Neural crest cell (in vitro differentiated cells): ENCODE measurements around the gene HTR4. TPM values are rescaled to one million over a fixed set of nuclear protein-coding genes. Genes with fewer than 3 reads are reported as not detected.

ENCODE experiments used
- DNase-seq: peaks from one replicate; pipeline ENCODE4 v3.0.0; 2021; ENCODE audit warnings: low read depth, mixed read lengths, low spot score
- H3K27ac Mint-ChIP-seq: one replicate; pipeline ENCODE4 v1.8.0; 2021; ENCODE audit warnings: mild to moderate bottlenecking, mixed read lengths; ENCODE audit not compliant: unreplicated experiment
- H3K27me3 Mint-ChIP-seq: 2 replicates; pipeline ENCODE4 v1.8.0; 2021; ENCODE audit warnings: low read depth, mild to moderate bottlenecking, mixed read lengths
- H3K36me3 Mint-ChIP-seq: 2 replicates; pipeline ENCODE4 v1.8.0; 2021; ENCODE audit warnings: low read depth, mild to moderate bottlenecking, mixed read lengths
- H3K4me1 Mint-ChIP-seq: 2 replicates; pipeline ENCODE4 v1.8.0; 2021; ENCODE audit warnings: mixed read lengths
- H3K4me3 Mint-ChIP-seq: one replicate; pipeline ENCODE4 v1.8.0; 2021; ENCODE audit warnings: mild to moderate bottlenecking, mixed read lengths
- H3K9me3 Mint-ChIP-seq: 2 replicates; pipeline ENCODE4 v1.8.0; 2021; ENCODE audit warnings: mixed read lengths
- total RNA-seq: library from RNA; stranded (reverse); gene quantifications from 2 replicates; pipeline ENCODE4 v1.2.1, GENCODE V29; 2021
- TF ChIP-seq, protein P1 (sequence below): fragments of 200-600 bp; sonication (generic); conservative IDR thresholded peaks from 2 replicates; pipeline ENCODE4 v1.5.0; 2021; ENCODE audit warnings: antibody characterized with exemption, mild to moderate bottlenecking

HTR4 gene
- total RNA-seq, 1 donor from 2014 or later = not detected

DNA sequence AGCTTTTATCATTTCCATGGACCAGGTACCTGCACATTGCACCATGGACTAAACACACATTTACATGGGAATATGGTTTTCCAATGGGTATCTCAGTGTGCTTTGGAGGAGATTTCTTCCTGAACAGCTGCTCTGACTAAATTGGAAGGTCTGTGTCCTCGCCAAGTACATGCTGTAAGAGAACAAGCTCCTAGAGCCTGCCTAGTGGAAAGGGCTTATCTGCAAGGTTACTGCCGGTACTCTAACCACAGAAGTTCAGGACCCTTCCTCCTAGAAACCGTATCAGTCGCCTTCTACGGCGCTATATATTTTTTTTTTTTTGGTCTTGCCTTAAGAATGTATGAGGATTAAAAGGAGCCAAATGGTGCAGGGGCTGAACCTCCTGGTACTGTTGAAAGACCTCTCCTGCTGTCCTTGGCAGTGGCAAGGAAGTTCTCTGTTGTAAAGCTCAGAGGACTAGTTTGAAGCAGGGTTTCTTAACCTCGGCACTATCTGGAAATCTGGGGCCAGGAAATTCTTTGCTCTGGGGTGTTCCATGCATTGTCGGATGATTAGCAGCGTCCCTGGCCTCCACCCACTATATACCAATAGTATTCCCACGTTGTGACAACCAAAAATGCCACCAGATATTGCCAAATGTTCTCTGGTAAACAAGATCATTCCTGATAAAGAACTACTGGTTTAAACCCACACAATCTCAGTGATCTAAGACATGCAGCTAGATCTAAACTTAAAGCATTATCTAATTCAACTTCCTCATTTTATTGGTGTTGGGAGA, 163.1 kb downstream of the HTR4 start:
- H3K36me3 Mint-ChIP-seq = no peaks in the 10 kb centered on the region
- TF ChIP-seq, protein P1, sequence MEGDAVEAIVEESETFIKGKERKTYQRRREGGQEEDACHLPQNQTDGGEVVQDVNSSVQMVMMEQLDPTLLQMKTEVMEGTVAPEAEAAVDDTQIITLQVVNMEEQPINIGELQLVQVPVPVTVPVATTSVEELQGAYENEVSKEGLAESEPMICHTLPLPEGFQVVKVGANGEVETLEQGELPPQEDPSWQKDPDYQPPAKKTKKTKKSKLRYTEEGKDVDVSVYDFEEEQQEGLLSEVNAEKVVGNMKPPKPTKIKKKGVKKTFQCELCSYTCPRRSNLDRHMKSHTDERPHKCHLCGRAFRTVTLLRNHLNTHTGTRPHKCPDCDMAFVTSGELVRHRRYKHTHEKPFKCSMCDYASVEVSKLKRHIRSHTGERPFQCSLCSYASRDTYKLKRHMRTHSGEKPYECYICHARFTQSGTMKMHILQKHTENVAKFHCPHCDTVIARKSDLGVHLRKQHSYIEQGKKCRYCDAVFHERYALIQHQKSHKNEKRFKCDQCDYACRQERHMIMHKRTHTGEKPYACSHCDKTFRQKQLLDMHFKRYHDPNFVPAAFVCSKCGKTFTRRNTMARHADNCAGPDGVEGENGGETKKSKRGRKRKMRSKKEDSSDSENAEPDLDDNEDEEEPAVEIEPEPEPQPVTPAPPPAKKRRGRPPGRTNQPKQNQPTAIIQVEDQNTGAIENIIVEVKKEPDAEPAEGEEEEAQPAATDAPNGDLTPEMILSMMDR = no peak
- H3K27ac Mint-ChIP-seq = no peak overlapping the region
- H3K4me1 Mint-ChIP-seq = no peaks in the 10 kb centered on the region
- no peaks in the 10 kb centered on the region for H3K9me3 Mint-ChIP-seq
- DNase-seq = no peak
- H3K4me3 Mint-ChIP-seq = no peak overlapping the region
- peaks cover 61% of the 10 kb centered on the region for H3K27me3 Mint-ChIP-seq

DNA sequence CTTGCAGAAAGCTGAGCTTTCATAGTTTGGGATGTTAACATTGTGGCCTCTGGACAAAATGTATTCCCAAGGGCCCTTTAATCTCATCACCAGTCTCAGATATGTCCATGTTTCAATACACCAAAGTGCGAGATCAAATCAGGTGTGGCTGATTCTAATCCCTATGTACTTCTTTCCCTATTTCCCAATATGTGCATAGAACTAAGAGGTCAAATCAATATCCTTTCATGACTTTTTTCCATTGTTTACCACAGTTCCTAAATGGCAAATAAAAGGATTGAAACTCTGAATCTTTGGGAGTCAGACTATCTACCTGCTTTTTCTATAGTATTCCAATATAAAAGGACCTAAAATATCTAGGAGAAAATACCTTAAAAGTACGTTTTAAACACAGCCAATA, 165.6 kb downstream of the HTR4 start:
- Mint-ChIP-seq H3K27ac (no peak overlapping the region), H3K4me3 (no peak overlapping the region), H3K9me3 (no peaks in the 10 kb centered on the region), H3K27me3 (peaks cover 59% of the 10 kb centered on the region), H3K36me3 (no peaks in the 10 kb centered on the region), H3K4me1 (no peaks in the 10 kb centered on the region)
- no peak for DNase-seq
- TF ChIP-seq, protein P1 = no peak

DNA sequence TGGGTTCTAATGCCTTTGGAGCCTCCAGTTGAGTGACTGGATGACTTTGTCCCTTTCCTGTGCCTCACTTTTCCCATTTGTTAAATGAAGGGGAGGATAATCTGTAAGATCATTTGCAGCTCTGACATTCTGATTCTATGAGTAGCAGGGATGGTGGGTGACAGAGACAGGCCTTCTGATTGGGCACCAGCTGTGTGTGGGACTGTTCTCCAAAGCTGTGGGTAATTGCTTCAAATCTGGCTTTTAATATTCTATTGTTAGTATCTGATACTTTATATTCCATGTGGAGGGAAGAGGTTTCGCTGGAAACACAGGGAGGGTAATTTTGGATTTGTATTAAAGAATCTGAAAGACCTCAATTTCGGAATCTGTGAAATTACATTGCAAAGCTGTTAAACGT, 167.9 kb downstream of the HTR4 start:
- H3K36me3 Mint-ChIP-seq = no peaks in the 10 kb centered on the region
- no peak overlapping the region for H3K4me3 Mint-ChIP-seq
- TF ChIP-seq, protein P1 = no peak
- H3K27me3 Mint-ChIP-seq = peaks cover 63% of the 10 kb centered on the region
- H3K27ac Mint-ChIP-seq = no peak overlapping the region
- H3K4me1 Mint-ChIP-seq = peaks cover 10% of the 10 kb centered on the region
- H3K9me3 Mint-ChIP-seq = no peaks in the 10 kb centered on the region
- no peak for DNase-seq

GRCh38 chr5:148484651-148485050, 169.7 kb downstream of the HTR4 start:
- H3K27ac Mint-ChIP-seq = no peak overlapping the region
- no peaks in the 10 kb centered on the region for H3K9me3 Mint-ChIP-seq
- TF ChIP-seq, protein P1 = no peak
- no peaks in the 10 kb centered on the region for H3K36me3 Mint-ChIP-seq
- no peak for DNase-seq
- H3K4me1 Mint-ChIP-seq = peaks cover 14% of the 10 kb centered on the region
- H3K4me3 Mint-ChIP-seq = no peak overlapping the region
- peaks cover 53% of the 10 kb centered on the region for H3K27me3 Mint-ChIP-seq

GRCh38 chr5:148483750-148484149, 170.6 kb downstream of the HTR4 start:
- H3K27ac Mint-ChIP-seq = no peak overlapping the region
- no peaks in the 10 kb centered on the region for H3K36me3 Mint-ChIP-seq
- DNase-seq = no peak
- H3K27me3 Mint-ChIP-seq = peaks cover 46% of the 10 kb centered on the region
- H3K9me3 Mint-ChIP-seq = no peaks in the 10 kb centered on the region
- peaks cover 14% of the 10 kb centered on the region for H3K4me1 Mint-ChIP-seq
- no peak overlapping the region for H3K4me3 Mint-ChIP-seq
- TF ChIP-seq, protein P1 = no peak
